ENCODE data around the gene PDE4A.

Gene PDE4A

GRCh38 chr19:10516671-10517286 is 96.4 kb downstream of the PDE4A start:
- DNase-seq, result no peak

- peak; percentile 9 for DNase-seq
These were observed 97.0 kb downstream of the PDE4A start, which contains the start of gene S1PR5 for GRCh38 chr19:10517361-10517759. Gene S1PR5, minus strand, starts transcription at chr19:10517447. Its CDS starts 2,436 bp downstream, at chr19:10515011.

- DNase-seq, result peak; percentile 22
These were observed 97.6 kb downstream of the PDE4A start for GRCh38 chr19:10517760-10518443.

GRCh38 chr19:10518444-10519361 is 98.4 kb downstream of the PDE4A start:
- DNase-seq, result no peak
